Mesendoderm (in vitro differentiated cells): ENCODE measurements around the gene RFT1.
A peak's percentile ranks its signal among the peaks of the same experiment; 100 is the strongest.

Experiments used
- DNase-seq: peaks from one replicate; pipeline ENCODE4 v3.0.0; 2013
- H2AK5ac ChIP-seq: 2 replicates; pipeline ENCODE4 v1.6.1; 2013; ENCODE audit warnings: low read length, inconsistent platforms
- H2BK120ac ChIP-seq: 2 replicates; pipeline ENCODE4 v1.6.1; 2013; ENCODE audit warnings: low read depth, mild to moderate bottlenecking, low read length, moderate library complexity, mixed read lengths
- H2BK15ac ChIP-seq: replicated peaks from 2 replicates; pipeline ENCODE4 v1.6.1; 2013; ENCODE audit warnings: low read depth, mild to moderate bottlenecking, moderate library complexity
- H2BK5ac ChIP-seq: 2 replicates; pipeline ENCODE4 v1.6.1; 2013; ENCODE audit warnings: low read length, inconsistent platforms
- H3K18ac ChIP-seq: 2 replicates; pipeline ENCODE4 v1.6.1; 2013; ENCODE audit warnings: mild to moderate bottlenecking, low read length, mixed read lengths
- H3K23ac ChIP-seq: one replicate; pipeline ENCODE4 v1.6.1; 2013; ENCODE audit warnings: low read length
- H3K27ac ChIP-seq: 2 replicates; pipeline ENCODE4 v1.5.1; 2013; ENCODE audit warnings: low read depth, mild to moderate bottlenecking, inconsistent platforms, low read length, moderate library complexity
- H3K27me3 ChIP-seq: 2 replicates; pipeline ENCODE4 v1.6.1; 2013; ENCODE audit warnings: low read length, control low read depth, mild to moderate bottlenecking, inconsistent platforms; ENCODE audit not compliant: insufficient read depth, poor library complexity
- H3K36me3 ChIP-seq: 2 replicates; pipeline ENCODE4 v1.6.1; 2013; ENCODE audit warnings: low read length, inconsistent platforms; ENCODE audit not compliant: control insufficient read depth, insufficient read depth
- H3K4ac ChIP-seq: one replicate; pipeline ENCODE4 v1.6.1; 2013; ENCODE audit warnings: low read depth, mild to moderate bottlenecking, low read length, moderate library complexity
- H3K4me1 ChIP-seq: 2 replicates; pipeline ENCODE4 v1.6.1; 2013; ENCODE audit warnings: low read depth, low read length, inconsistent platforms; ENCODE audit not compliant: control insufficient read depth
- H3K4me2 ChIP-seq: 2 replicates; pipeline ENCODE4 v1.6.1; 2013; ENCODE audit warnings: low read length
- H3K4me3 ChIP-seq: 2 replicates; pipeline ENCODE4 v1.5.1; 2013; ENCODE audit warnings: mild to moderate bottlenecking, low read length
- H3K56ac ChIP-seq: one replicate; pipeline ENCODE4 v1.6.1; 2013; ENCODE audit warnings: low read length
- H3K79me1 ChIP-seq: 2 replicates; pipeline ENCODE4 v1.6.1; 2013; ENCODE audit warnings: low read length, inconsistent platforms
- H3K79me2 ChIP-seq: 2 replicates; pipeline ENCODE4 v1.6.1; 2013; ENCODE audit warnings: mild to moderate bottlenecking, low read length; ENCODE audit not compliant: control insufficient read depth, insufficient read depth
- H3K9ac ChIP-seq: 2 replicates; pipeline ENCODE4 v1.6.1; 2013; ENCODE audit warnings: low read length, inconsistent platforms
- H4K5ac ChIP-seq: one replicate; pipeline ENCODE4 v1.6.1; 2013; ENCODE audit warnings: low read length
- H4K8ac ChIP-seq: one replicate; pipeline ENCODE4 v1.6.1; 2013; ENCODE audit warnings: low read depth, mild to moderate bottlenecking, control low read depth, low read length, moderate library complexity
- WGBS: extraction: QIAGEN DNeasy Blood & Tissue Kit; methylation state at CpG from one replicate; pipeline ENCODE4 v1.1.7; 2013; ENCODE audit warnings: low lambda C conversion rate, missing lambda C conversion rate; ENCODE audit not compliant: insufficient coverage; ENCODE audit errors: extremely low coverage; 5-methylcytosine and 5-hydroxymethylcytosine counted together

Gene RFT1

DNA sequence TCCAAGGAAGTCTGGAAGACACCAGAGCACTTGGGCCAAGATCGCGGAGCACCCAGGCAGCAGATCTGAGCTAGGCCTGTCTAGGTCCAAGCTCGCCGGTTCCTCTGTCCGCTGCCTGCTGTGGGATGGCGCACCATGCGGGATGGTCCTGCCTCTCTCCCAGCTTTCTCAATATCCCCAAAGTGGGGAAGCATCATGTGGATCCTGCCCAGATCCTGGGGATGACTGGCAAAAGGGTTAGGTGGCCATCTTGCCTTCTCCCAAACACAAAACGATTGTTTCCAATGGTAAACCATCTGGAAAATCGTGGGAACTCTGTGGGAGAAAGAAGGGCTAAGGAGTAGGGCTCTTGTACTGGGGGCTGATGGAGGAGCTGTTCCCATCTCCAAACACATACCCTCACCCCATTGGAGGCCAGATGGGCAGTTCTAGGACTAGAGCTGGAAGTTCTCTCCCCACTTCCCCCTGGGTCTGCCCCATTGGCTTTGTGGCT lies 39.6 kb upstream of the RFT1 start:
- H3K4me3 ChIP-seq: no peak overlapping the region
- no peak overlapping the region for H4K5ac ChIP-seq
- no peak overlapping the region for H3K9ac ChIP-seq
- H3K4me2 ChIP-seq: no peak overlapping the region
- H3K56ac ChIP-seq: no peak overlapping the region
- no peak overlapping the region for H2BK120ac ChIP-seq
- H4K8ac ChIP-seq: no peak overlapping the region
- H2BK15ac ChIP-seq: no peak overlapping the region
- H3K79me1 ChIP-seq: peaks cover 25% of the 10 kb centered on the region
- H3K36me3 ChIP-seq: no peaks in the 10 kb centered on the region
- no peak overlapping the region for H3K27ac ChIP-seq
- no peak for DNase-seq
- H2AK5ac ChIP-seq: no peak overlapping the region
- H3K27me3 ChIP-seq: no peaks in the 10 kb centered on the region
- H3K4me1 ChIP-seq: peaks cover 14% of the 10 kb centered on the region
- peaks cover 6% of the 10 kb centered on the region for H3K79me2 ChIP-seq
- H3K4ac ChIP-seq: no peak overlapping the region
- no CpG with 5 or more reads among the region's 9 CpGs for WGBS
- H3K18ac ChIP-seq: no peak overlapping the region
- H3K23ac ChIP-seq: no peak overlapping the region
- no peak overlapping the region for H2BK5ac ChIP-seq

DNA sequence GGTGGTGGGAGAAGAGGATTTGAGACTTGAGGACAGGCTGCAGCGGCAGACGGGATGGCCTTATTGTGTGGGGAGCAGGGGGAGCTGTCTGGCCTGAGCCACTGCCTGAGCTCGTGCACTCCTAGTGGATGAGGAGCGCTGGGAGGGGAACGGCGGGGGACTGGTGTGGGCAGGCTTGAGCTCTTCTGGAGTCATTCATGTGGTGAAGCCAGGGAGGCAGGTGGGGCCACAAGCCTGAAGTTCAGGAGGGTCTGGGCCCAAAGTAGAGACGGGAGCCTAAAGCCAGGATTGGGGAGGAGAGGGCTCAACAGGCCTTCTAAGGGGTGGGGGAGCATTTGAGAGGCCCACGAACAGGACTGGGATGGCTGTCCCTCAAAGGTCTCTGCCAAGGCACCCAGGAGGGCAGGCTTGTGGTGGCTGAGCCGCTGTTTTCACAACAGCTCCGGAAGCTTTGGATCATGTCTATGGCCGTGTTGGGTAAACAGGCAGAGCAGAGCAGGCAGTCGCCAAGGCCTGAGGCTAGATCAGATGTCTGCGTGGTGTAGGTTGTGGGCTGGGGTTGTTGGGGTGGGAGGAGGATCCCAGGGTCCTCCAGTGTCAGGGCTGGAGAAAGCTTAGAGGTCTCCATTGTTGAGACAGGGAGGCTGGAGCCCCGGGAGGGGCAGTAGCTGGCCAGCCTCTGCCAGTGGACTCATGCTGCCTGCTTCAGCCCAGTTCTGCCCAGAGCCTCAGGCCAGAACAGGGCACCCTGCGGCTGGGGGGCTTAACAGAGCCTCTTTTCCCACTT lies 39.0 kb upstream of the RFT1 start:
- Histone ChIP-seq H2BK15ac (no peak overlapping the region), H3K4me2 (no peak overlapping the region), H2BK5ac (no peak overlapping the region), H3K4me1 (peaks cover 14% of the 10 kb centered on the region), H4K5ac (no peak overlapping the region), H3K56ac (peak overlapping the region; percentile 44), H2AK5ac (no peak overlapping the region), H3K27me3 (no peaks in the 10 kb centered on the region), H3K27ac (no peak overlapping the region), H3K23ac (no peak overlapping the region), H2BK120ac (no peak overlapping the region), H3K36me3 (no peaks in the 10 kb centered on the region), H3K4ac (no peak overlapping the region), H3K9ac (no peak overlapping the region), H3K79me2 (peaks cover 6% of the 10 kb centered on the region), H3K18ac (no peak overlapping the region), H3K4me3 (no peak overlapping the region), H4K8ac (no peak overlapping the region), H3K79me1 (peaks cover 28% of the 10 kb centered on the region)
- WGBS: no CpG with 5 or more reads among the region's 15 CpGs
- DNase-seq: peak; percentile 63

DNA sequence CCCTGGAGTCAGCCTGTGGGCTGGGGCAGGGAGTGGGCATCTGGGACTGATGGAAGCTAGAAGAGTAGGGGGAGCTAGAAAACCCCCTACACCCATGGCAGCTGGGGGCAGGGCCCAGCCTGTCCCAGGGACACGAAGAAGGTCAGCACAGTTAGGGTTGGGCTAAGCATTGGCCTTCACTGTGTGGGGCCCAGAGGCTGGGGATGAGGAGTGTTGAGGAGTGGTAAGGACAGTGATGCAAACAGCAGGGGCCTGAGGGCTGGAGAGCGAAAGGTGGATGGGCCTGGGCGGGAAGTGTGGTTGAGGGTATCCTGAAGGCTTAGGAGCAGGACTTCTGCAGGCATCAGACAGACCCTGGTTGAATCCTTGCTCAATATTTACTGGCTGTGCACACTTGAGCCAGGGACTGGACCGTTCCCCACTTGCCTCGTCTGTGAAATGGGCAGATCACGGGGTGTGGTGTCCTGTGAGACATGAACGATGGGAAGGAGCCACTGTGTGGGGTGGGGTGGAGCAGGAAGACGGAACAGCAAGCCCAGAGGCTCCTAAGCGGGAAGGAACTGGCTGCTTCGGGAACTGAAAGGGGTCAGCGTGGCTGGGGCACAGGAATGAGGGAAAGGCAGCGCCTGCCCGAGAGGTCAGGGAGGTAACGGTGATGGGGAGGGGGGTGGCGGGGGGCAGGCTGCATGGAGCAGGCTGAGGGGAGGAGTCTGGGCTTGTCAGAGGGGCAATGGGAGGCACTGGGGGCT lies 38.1 kb upstream of the RFT1 start:
- Histone ChIP-seq H2AK5ac (no peak overlapping the region), H3K79me1 (peaks cover 30% of the 10 kb centered on the region), H3K4me2 (no peak overlapping the region), H3K56ac (peak overlapping the region; percentile 27), H3K18ac (no peak overlapping the region), H2BK5ac (no peak overlapping the region), H3K36me3 (no peaks in the 10 kb centered on the region), H2BK15ac (no peak overlapping the region), H4K5ac (no peak overlapping the region), H2BK120ac (no peak overlapping the region), H3K23ac (no peak overlapping the region), H3K4ac (no peak overlapping the region), H3K4me3 (no peak overlapping the region), H3K79me2 (peaks cover 6% of the 10 kb centered on the region), H4K8ac (no peak overlapping the region), H3K27ac (no peak overlapping the region), H3K27me3 (no peaks in the 10 kb centered on the region), H3K9ac (no peak overlapping the region), H3K4me1 (peaks cover 14% of the 10 kb centered on the region)
- no peak for DNase-seq
- no CpG with 5 or more reads among the region's 15 CpGs for WGBS

DNA sequence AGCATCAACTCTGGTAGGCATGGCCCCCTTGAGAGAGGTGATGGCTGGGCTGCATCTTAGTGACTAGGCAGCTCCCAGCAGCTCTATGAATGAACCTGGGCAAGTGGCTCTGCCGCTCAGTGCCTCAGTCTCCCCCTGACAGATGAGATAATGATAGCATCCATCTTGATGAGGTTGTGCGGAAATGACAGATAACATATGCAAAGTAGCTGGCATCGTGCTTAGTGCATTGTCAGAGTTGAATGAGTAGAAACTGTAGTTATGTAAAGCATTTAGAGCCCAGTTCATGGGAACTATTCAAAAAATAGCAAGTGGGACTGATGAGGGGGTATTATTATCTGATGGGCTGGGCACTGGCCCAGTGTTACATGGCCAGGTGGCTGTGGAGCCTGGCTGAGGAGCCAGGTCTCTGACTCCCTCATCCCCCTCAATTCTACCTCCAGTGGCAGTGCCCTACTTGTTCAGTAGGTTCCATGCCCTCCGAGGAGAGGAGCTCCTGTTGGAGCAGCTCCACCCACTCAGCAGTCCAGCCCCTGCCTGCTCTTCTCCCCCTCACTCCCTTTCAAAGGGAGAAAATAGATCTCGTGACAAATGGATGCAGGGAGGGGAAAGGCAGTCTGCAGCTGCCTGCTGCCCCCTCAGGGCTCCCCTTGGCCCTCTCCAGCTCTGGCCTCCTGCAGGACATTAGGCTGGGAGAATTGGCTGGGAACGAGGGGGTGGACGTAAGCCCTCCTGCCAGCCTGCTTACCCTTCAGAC lies 37.4 kb upstream of the RFT1 start:
- Histone ChIP-seq H3K4me3 (no peak overlapping the region), H3K23ac (no peak overlapping the region), H3K79me1 (peaks cover 32% of the 10 kb centered on the region), H3K4me1 (peaks cover 20% of the 10 kb centered on the region), H3K27me3 (no peaks in the 10 kb centered on the region), H2BK5ac (no peak overlapping the region), H4K5ac (no peak overlapping the region), H3K36me3 (no peaks in the 10 kb centered on the region), H2AK5ac (no peak overlapping the region), H3K27ac (no peak overlapping the region), H3K56ac (no peak overlapping the region), H3K9ac (no peak overlapping the region), H3K4ac (no peak overlapping the region), H2BK15ac (no peak overlapping the region), H4K8ac (no peak overlapping the region), H3K79me2 (peaks cover 6% of the 10 kb centered on the region), H3K4me2 (no peak overlapping the region), H3K18ac (no peak overlapping the region), H2BK120ac (no peak overlapping the region)
- no CpG with 5 or more reads among the region's 7 CpGs for WGBS
- DNase-seq: no peak

DNA sequence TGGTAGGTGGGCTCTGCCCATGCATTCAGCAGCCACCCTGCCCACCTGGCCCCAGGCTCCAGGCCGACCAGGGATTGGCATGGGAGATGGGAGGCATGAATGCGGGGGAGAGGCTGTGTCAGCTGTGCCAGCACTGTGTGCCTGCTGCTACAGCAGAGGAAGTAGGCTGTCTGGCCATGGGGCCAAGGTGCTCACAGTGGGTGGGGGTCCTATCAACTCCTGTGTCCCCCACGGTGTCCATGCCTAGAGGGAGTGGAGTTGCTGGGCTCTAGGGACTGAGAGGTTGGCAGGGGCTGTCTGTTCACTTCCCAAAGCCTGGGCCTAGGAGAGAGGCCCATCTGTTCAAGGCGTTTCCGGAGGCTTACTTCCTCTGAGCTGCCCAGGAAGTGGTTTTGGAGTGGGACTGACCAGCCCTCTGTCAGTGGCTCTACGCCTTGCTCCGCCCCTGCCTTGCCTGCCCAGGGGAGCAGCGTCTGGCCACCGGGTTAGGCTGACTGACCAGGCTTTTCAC lies 36.6 kb upstream of the RFT1 start:
- no peak overlapping the region for H3K4me2 ChIP-seq
- peak overlapping the region; percentile 6 for H3K23ac ChIP-seq
- no CpG with 5 or more reads among the region's 9 CpGs for WGBS
- H3K36me3 ChIP-seq: no peaks in the 10 kb centered on the region
- peaks cover 30% of the 10 kb centered on the region for H3K79me1 ChIP-seq
- no peak overlapping the region for H3K9ac ChIP-seq
- no peak overlapping the region for H3K18ac ChIP-seq
- H3K27me3 ChIP-seq: no peaks in the 10 kb centered on the region
- no peak overlapping the region for H2AK5ac ChIP-seq
- peaks cover 9% of the 10 kb centered on the region for H3K79me2 ChIP-seq
- H2BK120ac ChIP-seq: no peak overlapping the region
- H3K56ac ChIP-seq: no peak overlapping the region
- no peak overlapping the region for H3K27ac ChIP-seq
- H2BK5ac ChIP-seq: no peak overlapping the region
- H4K8ac ChIP-seq: no peak overlapping the region
- no peak overlapping the region for H4K5ac ChIP-seq
- H3K4ac ChIP-seq: no peak overlapping the region
- DNase-seq: no peak
- H3K4me3 ChIP-seq: no peak overlapping the region
- H3K4me1 ChIP-seq: peaks cover 20% of the 10 kb centered on the region
- no peak overlapping the region for H2BK15ac ChIP-seq
